OCI-LY3 (cell line): Measurements from ENCODE around the gene PIK3C2B.

Experiments used
- EZH2phosphoT487 ChIP-seq: fragments of 200-600 bp; shearing (Covaris generic); IDR thresholded peaks from 2 replicates; pipeline ENCODE4 v1.6.1; 2018; ENCODE audit warnings: antibody characterized with exemption, mixed run types, low read depth
- TF ChIP-seq, protein P1 (sequence below): fragments of 200-600, 300-600 bp; sonication (generic); IDR thresholded peaks from 2 replicates; pipeline ENCODE4 v1.5.1; 2014; ENCODE audit warnings: antibody characterized with exemption, low read length, low read depth

DNA sequence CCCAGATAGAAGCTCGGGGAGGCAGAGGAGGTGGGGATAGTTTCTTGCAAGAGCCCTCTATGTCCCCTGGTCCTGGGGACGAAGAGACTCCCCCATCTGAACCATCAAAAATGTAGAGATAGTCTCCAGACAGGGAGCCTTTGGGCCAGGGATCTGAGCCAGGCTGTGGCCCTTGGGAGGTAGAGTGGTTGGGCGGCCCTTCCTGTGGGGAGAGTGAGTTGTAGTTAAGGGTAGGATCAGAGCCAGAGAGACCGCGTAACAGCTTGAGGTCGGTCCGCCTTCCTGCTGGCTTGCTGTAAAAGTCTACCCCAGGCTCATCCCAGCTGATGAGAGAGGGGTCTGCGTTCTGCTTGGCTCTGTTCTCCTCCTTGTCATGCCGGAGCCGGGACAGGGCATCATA, 25.3 kb downstream of the PIK3C2B start:
- TF ChIP-seq, protein P1, sequence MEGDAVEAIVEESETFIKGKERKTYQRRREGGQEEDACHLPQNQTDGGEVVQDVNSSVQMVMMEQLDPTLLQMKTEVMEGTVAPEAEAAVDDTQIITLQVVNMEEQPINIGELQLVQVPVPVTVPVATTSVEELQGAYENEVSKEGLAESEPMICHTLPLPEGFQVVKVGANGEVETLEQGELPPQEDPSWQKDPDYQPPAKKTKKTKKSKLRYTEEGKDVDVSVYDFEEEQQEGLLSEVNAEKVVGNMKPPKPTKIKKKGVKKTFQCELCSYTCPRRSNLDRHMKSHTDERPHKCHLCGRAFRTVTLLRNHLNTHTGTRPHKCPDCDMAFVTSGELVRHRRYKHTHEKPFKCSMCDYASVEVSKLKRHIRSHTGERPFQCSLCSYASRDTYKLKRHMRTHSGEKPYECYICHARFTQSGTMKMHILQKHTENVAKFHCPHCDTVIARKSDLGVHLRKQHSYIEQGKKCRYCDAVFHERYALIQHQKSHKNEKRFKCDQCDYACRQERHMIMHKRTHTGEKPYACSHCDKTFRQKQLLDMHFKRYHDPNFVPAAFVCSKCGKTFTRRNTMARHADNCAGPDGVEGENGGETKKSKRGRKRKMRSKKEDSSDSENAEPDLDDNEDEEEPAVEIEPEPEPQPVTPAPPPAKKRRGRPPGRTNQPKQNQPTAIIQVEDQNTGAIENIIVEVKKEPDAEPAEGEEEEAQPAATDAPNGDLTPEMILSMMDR: no peak
- TF ChIP-seq EZH2phosphoT487: no peak
